Esophagus (tissue), 2 donors: ENCODE data around the gene BLOC1S1. TPM values are rescaled to one million over a fixed set of nuclear protein-coding genes. Genes with fewer than 3 reads are reported as not detected.

Experiments
- H3K27ac ChIP-seq, 2 donors: one replicate each; pipeline ENCODE4 v1.5.1; 2013; ENCODE audit warnings: low read depth in 2 of 2, mild to moderate bottlenecking in 2 of 2, inconsistent platforms in 1 of 2, low read length in 1 of 2, moderate library complexity in 1 of 2
- H3K27me3 ChIP-seq, 2 donors: one replicate each; pipeline ENCODE4 v1.6.1; 2013; ENCODE audit warnings: low read length in 2 of 2, control low read depth in 1 of 2, mild to moderate bottlenecking in 1 of 2; ENCODE audit not compliant: insufficient read depth in 2 of 2, control insufficient read depth in 1 of 2
- H3K36me3 ChIP-seq, 2 donors: one replicate each; pipeline ENCODE4 v1.6.1; 2013; ENCODE audit warnings: low read length in 1 of 2; ENCODE audit not compliant: control insufficient read depth in 2 of 2, insufficient read depth in 2 of 2
- H3K4me1 ChIP-seq, 2 donors: one replicate each; pipeline ENCODE4 v1.6.1; 2013; ENCODE audit warnings: low read length in 1 of 2; ENCODE audit not compliant: control insufficient read depth in 2 of 2, insufficient read depth in 2 of 2
- H3K4me3 ChIP-seq, 2 donors: one replicate each; pipeline ENCODE4 v1.5.1; 2013; ENCODE audit warnings: low read length in 2 of 2, mild to moderate bottlenecking in 2 of 2, low read depth in 1 of 2, moderate library complexity in 1 of 2
- H3K9me3 ChIP-seq, 2 donors: one replicate each; pipeline ENCODE4 v1.6.1; 2013; ENCODE audit warnings: mild to moderate bottlenecking in 2 of 2, low read depth in 1 of 2, low read length in 1 of 2, moderate library complexity in 1 of 2; ENCODE audit not compliant: control insufficient read depth in 2 of 2, insufficient read depth in 1 of 2
- WGBS, 2 donors: extraction: QIAGEN DNeasy Blood & Tissue Kit; methylation state at CpG; one replicate each; pipeline ENCODE4 v1.1.7; 2013; 5-methylcytosine and 5-hydroxymethylcytosine counted together
- polyA plus RNA-seq, 2 donors: library from polyadenylated mRNA; stranded (reverse); fragments of 200-250 nt; gene quantifications; one replicate each; pipeline ENCODE4 v1.2.3, GENCODE V29; 2013
- donor health status: healthy with polysubstance abuse.
- donor health status: Bipolar disorder and iron deficiency.

Gene BLOC1S1
- polyA plus RNA-seq, 2 donors, result 269 to 326 TPM

- no peaks in the 10 kb centered on the region for H3K9me3 ChIP-seq
- H3K27me3 ChIP-seq, result no peaks in the 10 kb centered on the region
- 5 to 11% methylated on average over 19 of the region's 19 CpGs for WGBS, 2 donors
- H3K4me1 ChIP-seq, result peaks cover 0 to 12% of the 10 kb centered on the region in 2 donors
- H3K4me3 ChIP-seq, result peak overlapping the region; percentile 73 to 79
- H3K36me3 ChIP-seq, result peaks cover 0 to 11% of the 10 kb centered on the region in 2 donors
- peak overlapping the region; percentile 92 to 94 for H3K27ac ChIP-seq
Observed at GRCh38 chr12:55729819-55730818, 14.3 kb downstream of the BLOC1S1 start.

GRCh38 chr12:55732288-55732687 lies 16.4 kb downstream of the BLOC1S1 start:
- Histone ChIP-seq H3K9me3 (no peaks in the 10 kb centered on the region), H3K4me1 (peaks cover 0 to 8% of the 10 kb centered on the region in 2 donors), H3K4me3 (no peak overlapping the region), H3K27ac (peak overlapping the region in 1 of 2 donors; percentile 6), H3K36me3 (no peaks in the 10 kb centered on the region), H3K27me3 (no peaks in the 10 kb centered on the region)
- 84 to 85% methylated on average over 4 of the region's 4 CpGs for WGBS, 2 donors

GRCh38 chr12:55733021-55733555 lies 17.2 kb downstream of the BLOC1S1 start:
- H3K9me3 ChIP-seq, result no peaks in the 10 kb centered on the region
- no peaks in the 10 kb centered on the region for H3K27me3 ChIP-seq
- no peak overlapping the region for H3K27ac ChIP-seq
- peaks cover 0 to 4% of the 10 kb centered on the region in 2 donors for H3K4me1 ChIP-seq
- WGBS, 2 donors, result 86 to 91% methylated on average over 14 of the region's 14 CpGs
- no peak overlapping the region for H3K4me3 ChIP-seq
- no peaks in the 10 kb centered on the region for H3K36me3 ChIP-seq

DNA sequence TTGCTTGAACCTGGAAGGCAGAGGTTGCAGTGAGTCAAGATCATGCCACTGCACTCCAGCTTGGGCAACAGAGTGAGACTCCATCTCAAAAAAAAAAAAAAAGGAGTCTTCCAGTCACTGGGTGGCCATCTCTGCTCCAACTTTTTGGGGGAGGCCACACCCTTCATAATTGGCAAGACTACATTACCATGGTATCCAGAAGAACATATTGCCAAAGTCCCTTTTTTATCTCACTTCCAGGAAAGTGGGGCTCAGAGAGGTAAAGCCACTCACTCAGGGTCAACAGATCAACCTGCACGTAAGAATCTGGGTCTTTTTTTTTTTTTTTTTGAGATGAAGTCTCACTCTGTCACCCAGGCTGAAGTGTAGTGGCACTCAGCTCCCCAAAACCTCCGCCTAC lies 18.0 kb downstream of the BLOC1S1 start:
- peaks cover 0 to 4% of the 10 kb centered on the region in 2 donors for H3K4me1 ChIP-seq
- no peaks in the 10 kb centered on the region for H3K27me3 ChIP-seq
- 72 to 88% methylated on average over 2 of the region's 2 CpGs for WGBS, 2 donors
- H3K36me3 ChIP-seq, result no peaks in the 10 kb centered on the region
- no peak overlapping the region for H3K4me3 ChIP-seq
- no peak overlapping the region for H3K27ac ChIP-seq
- no peaks in the 10 kb centered on the region for H3K9me3 ChIP-seq

- H3K4me1 ChIP-seq, result peaks cover 0 to 4% of the 10 kb centered on the region in 2 donors
- H3K36me3 ChIP-seq, result no peaks in the 10 kb centered on the region
- no peak overlapping the region for H3K4me3 ChIP-seq
- 84 to 89% methylated on average over 3 of the region's 3 CpGs for WGBS, 2 donors
- H3K27ac ChIP-seq, result no peak overlapping the region
- H3K27me3 ChIP-seq, result no peaks in the 10 kb centered on the region
- H3K9me3 ChIP-seq, result no peaks in the 10 kb centered on the region
Observed at GRCh38 chr12:55734595-55734994, 18.7 kb downstream of the BLOC1S1 start.

- no peaks in the 10 kb centered on the region for H3K27me3 ChIP-seq
- no peaks in the 10 kb centered on the region for H3K9me3 ChIP-seq
- H3K4me1 ChIP-seq, result peaks cover 0 to 2% of the 10 kb centered on the region in 2 donors
- WGBS, 2 donors, result 57 to 63% methylated on average over 3 of the region's 3 CpGs
- H3K27ac ChIP-seq, result no peak overlapping the region
- no peak overlapping the region for H3K4me3 ChIP-seq
- H3K36me3 ChIP-seq, result no peaks in the 10 kb centered on the region
Observed at GRCh38 chr12:55736076-55736475, 20.2 kb downstream of the BLOC1S1 start.

DNA sequence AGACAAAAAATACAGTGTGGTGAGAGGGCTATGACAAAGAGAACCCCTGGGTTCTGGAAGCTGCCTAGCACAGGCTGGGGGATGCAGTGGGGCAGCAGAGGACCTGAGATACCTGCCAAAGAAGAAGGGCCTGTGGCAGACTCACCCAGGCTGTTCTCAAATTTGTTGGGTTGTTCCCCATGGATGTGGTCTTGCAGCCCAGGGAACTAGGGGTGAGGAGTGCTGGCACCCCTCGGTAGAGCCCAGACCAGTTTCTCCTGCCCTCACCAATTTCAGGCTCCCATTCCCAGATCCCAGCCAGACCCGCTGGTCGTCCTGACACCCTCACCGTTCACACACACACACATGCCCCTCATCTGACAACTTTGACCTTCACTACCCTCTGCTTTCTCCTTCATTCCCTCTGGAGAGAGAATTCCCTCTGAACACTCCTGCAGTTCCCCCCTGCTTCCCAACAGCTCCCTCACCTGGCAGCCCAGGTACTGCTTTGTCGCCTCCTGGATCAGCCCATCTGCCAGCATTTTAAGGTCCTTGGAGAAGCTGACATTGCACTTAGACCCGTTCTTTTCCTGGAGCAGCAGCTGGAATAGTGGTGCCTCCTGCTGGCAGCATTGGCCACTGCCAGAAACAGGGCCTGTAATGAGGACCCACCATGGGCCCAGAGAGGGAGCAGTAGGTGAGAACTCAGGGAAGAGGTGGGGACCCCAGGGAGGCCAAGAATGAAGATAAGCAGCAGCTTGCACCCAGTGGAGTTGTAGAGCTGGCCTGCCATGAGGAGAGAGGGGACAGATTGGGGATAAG lies 21.1 kb downstream of the BLOC1S1 start:
- no peaks in the 10 kb centered on the region for H3K27me3 ChIP-seq
- H3K9me3 ChIP-seq, result no peaks in the 10 kb centered on the region
- H3K4me3 ChIP-seq, result no peak overlapping the region
- no peaks in the 10 kb centered on the region for H3K36me3 ChIP-seq
- WGBS, 2 donors, result 36 to 37% methylated on average over 6 of the region's 6 CpGs
- no peak overlapping the region for H3K27ac ChIP-seq
- H3K4me1 ChIP-seq, result peaks cover 0 to 2% of the 10 kb centered on the region in 2 donors

GRCh38 chr12:55737581-55738122 lies 21.8 kb downstream of the BLOC1S1 start:
- Histone ChIP-seq H3K4me1 (peaks cover 0 to 2% of the 10 kb centered on the region in 2 donors), H3K9me3 (no peaks in the 10 kb centered on the region), H3K4me3 (no peak overlapping the region), H3K36me3 (no peaks in the 10 kb centered on the region), H3K27me3 (no peaks in the 10 kb centered on the region), H3K27ac (peak overlapping the region; percentile 44 to 71)
- 11 to 13% methylated on average over 4 of the region's 4 CpGs for WGBS, 2 donors
